Breast epithelium (tissue), 3 donors: Measurements from ENCODE around the gene CD99L2.

Experiments used
- POLR2A ChIP-seq: fragments of 450-650 bp; IDR thresholded peaks from one replicate; pipeline ENCODE4 v1.6.1; 2016; ENCODE audit warnings: antibody characterized with exemption, mild to moderate bottlenecking, moderate library complexity
- TF ChIP-seq, protein P1 (sequence below), 3 donors: fragments of 450-650 bp; IDR thresholded peaks; one replicate each; pipeline ENCODE4 v1.5.1; 2016 to 2017; ENCODE audit warnings: antibody characterized with exemption in 3 of 3, mild to moderate bottlenecking in 3 of 3, moderate library complexity in 3 of 3

DNA sequence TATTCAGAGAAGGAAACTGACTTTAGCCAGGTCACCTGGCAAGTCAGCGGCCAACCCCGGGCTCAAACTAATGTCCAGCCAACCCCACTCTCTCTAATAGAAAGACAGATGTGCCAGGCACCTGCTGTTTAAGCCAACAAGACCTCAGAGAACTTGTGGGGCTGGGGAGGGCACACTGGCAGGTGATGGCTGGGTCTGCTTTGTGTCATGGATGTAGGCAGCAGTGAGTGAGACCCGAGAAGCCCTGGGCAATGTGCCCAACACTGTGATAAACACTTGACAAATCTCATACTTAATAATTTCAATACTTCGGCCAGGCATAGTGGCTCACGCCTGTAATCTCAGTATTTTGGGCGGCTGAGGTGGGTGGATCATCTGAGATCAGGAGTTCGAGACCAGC, 9.0 kb upstream of the CD99L2 start:
- TF ChIP-seq, protein P1, sequence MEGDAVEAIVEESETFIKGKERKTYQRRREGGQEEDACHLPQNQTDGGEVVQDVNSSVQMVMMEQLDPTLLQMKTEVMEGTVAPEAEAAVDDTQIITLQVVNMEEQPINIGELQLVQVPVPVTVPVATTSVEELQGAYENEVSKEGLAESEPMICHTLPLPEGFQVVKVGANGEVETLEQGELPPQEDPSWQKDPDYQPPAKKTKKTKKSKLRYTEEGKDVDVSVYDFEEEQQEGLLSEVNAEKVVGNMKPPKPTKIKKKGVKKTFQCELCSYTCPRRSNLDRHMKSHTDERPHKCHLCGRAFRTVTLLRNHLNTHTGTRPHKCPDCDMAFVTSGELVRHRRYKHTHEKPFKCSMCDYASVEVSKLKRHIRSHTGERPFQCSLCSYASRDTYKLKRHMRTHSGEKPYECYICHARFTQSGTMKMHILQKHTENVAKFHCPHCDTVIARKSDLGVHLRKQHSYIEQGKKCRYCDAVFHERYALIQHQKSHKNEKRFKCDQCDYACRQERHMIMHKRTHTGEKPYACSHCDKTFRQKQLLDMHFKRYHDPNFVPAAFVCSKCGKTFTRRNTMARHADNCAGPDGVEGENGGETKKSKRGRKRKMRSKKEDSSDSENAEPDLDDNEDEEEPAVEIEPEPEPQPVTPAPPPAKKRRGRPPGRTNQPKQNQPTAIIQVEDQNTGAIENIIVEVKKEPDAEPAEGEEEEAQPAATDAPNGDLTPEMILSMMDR (IDR thresholded peaks at IDR 0.05) = no peak
- no peak for TF ChIP-seq POLR2A
